ENCODE data around the gene GALNT10. TPM values are rescaled to one million over a fixed set of nuclear protein-coding genes. Genes with fewer than 3 reads are reported as not detected.

The GALNT10 gene
- total RNA-seq, 1 experiment from 2014 or later: 51.5 TPM

GRCh38 chr5:154320224-154321089 lies 129.9 kb downstream of the GALNT10 start:
- DNase-seq (ENCODE audit: low read depth): no peak

DNA sequence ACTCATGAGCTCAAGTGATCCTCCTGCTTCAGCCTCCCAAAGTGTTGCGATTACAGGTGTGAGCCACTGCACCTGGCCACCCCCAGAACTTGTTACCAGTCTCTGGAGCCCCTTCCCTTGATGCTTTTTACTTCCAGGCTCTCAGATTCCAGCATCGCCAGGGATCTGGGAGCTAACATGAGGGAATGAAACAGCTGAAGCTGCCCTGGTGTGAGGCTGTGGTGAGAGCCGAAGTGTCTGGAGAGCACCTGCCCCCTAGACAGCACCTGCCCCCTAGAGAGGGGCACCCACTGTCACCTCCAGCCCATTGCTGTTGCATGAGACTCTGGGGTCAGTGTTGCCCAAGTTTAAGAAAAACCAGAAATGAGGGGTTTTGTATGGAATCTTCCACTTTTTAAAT lies 131.0 kb downstream of the GALNT10 start:
- DNase-seq (ENCODE audit: low read depth): no peak

DNA sequence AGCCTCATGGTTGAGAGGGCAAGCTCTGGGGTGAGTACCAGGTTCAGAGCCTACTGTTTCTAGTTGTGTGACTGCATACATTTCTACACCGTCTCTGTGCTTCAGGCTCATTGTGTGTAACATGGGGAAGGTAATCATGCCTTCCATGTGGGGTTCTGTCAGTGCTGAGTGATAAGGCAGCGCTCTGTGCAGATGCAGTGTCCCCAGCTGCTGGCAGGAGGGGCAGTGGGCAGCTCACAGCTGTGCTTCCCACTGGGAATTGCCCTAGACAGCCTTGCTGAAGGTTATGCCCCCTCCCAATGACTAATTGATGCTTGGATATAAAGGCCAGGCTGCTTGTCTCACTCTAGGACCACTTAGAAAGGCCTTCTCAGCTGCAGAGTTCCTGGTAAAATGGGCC lies 133.5 kb downstream of the GALNT10 start:
- DNase-seq (ENCODE audit: low read depth): no peak

DNA sequence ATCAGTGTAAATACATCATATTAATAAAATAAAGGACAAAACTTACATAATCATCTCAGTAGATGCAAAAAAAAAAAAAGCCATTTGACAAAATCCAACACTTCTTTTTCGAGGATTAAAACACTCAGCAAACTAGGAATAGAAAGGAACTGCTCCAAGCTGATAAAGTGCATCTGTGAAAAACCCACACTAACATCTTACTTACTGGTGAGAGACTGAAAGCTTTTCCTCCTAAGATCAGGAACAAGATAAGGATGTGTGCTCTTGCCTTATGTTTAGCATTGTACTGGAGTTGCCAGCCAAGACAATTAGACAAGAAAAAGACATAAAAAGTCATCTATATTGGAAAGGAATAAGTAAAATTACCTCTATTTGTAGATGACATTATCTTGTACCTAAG lies 135.0 kb downstream of the GALNT10 start:
- DNase-seq (ENCODE audit: low read depth): no peak

DNA sequence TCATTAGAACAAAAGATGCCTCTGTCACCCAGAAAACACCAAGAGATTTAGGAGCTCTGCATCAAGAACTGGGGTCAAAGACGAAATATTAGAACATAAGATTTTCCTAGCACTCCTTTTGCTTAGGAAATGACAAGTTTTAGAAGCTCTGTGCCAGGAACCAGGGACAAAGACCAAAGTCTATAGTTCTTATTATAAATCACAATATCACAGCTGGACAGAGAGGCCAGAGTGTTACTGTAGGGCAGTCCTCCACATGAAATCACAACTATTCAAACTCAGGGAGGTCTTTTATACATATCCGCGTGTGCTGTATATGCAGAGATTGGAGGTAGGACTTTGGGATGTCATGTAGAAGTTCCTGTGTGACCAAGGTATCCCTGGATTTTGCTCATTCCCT lies 138.5 kb downstream of the GALNT10 start:
- DNase-seq (ENCODE audit: low read depth): no peak

GRCh38 chr5:154329519-154330040 lies 139.0 kb downstream of the GALNT10 start:
- no peak for DNase-seq (ENCODE audit: low read depth)

DNA sequence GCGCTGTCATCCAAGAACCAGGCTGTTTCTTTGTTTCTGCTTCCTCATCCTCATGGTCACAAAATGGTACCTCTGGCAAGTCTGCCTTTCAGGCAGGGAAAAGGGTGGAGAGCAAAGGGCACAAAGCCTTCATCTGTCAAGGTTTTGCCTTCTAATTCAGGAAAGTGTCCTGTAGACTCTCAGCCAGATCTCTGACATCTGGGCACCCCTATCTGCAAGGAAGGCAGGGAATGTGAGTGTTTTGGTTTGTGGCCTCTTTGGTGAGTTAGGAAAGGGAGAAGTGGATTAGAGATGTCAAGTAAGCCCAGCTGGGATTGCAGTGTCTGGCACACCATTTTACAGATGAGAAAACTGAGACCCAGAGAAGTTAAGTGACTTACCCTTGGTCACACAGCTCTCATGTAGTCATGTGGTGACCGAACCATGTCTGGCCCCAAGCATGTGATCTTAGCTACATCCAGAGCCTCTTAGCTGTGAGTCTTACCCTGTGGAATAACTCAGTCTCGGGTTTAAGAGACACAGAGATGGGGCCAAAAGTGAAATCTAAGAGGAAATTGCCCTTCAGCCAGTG lies 139.6 kb downstream of the GALNT10 start:
- no peak for DNase-seq (ENCODE audit: low read depth)

GRCh38 chr5:154331232-154331631 lies 140.7 kb downstream of the GALNT10 start:
- DNase-seq (ENCODE audit: low read depth): no peak

DNA sequence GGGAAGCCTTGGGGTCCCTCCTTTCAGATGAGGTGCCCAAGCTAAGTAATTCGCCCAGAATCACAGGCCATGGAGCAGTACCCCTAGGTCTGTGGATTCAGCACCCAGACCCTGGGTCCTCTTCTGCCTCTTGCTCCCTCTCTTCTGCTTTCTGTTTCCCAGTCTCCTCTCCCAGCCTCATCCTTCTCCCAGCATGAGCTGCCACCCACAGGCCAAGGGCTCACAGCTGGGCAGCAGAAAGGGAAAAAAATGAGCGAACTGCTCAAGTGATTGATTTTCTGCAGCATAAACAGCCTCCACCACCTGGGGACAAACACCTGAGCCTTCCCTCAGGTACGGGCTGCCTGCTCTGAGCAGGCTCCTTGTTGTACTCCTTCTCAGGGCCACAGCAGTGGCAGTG lies 141.4 kb downstream of the GALNT10 start:
- no peak for DNase-seq (ENCODE audit: low read depth)

DNA sequence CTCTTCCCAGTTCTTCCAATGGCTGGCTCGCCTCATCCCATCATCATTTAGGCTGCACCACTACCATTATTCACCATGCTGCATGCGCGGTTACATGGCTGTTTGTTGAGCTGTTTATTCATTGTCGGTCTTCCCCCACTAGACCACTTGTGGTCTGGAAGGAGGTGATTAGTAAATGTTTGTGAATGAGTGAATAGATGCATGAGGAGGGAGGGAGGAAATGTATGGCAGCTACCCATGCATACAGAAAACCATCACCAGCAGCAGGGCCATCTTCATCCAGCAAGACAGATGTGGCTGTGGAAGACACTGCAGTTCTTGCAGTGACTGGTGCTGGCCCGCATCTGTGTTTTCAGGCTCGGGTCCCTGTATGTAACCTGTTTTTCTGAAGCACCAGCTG lies 141.9 kb downstream of the GALNT10 start:
- DNase-seq (ENCODE audit: low read depth): no peak

DNA sequence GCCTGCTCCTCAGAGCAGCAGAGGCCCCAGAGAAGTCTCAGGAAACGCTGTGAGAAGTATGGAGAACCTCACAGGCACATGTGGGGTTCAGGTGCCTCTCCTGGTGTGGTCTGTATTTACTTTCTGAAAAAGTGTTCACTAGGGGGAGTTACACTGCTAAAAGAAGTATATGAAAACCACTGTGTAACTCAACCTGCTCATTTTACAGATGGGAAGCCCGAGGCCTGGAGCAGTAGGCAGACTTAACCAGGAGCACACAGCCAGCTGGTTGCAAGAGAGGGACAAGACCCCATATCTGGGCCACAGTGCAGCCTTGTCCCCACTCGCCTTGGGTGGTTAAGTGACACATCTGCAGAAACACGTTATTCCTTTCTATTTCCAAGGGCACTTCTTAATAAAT lies 142.5 kb downstream of the GALNT10 start:
- no peak for DNase-seq (ENCODE audit: low read depth)

DNA sequence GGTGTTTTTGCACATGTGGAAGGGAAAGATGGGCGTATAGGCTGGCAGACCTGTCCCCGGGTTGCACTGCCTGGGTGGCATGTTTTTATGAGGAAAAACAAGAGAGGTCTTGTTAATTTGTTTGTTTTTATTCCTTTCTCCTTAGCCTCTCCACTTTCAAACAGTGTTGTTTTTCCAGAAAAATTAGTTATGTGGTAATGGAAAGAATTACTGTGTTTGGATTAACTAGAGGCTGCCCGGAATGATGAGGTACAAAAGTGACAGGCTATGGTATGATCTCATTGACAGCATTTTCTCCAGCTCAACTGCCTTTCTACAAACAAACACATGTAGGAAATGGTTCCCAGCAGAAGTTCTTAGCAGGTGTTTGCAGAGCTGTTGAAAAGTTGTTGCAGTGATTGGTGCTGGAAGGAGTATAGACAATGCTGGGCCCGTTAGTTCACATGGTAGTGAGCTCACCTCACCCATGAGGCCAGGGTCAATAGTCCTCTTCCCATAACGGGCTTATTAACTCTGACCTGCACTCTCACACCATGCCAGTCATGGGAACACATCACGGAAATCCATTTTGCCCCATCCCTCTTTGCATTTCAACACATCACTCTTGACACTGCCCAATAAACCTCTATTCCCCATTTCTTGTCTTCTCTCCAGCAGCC lies 144.0 kb downstream of the GALNT10 start:
- DNase-seq (ENCODE audit: low read depth): no peak

GRCh38 chr5:154335065-154335448 lies 144.5 kb downstream of the GALNT10 start:
- no peak for DNase-seq (ENCODE audit: low read depth)

DNA sequence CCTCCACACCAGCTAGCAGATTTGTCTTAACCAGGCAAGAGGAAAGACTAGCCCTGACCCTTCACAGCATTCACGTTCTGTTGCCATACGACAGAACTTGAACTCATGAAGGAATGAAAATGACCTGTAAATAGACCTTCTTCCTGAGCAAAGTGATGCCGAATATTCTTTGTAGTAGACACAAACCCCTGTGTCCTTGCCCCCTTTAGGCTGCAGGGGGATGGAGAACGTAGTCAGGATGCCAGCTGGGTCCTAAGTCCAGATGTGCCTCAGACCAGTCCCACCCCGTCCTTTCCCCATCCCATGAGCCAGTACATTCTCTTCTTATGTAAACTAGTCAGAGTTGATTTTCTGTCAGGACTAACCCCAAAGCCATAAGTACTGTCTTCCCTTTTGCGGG lies 151.1 kb downstream of the GALNT10 start:
- no peak for DNase-seq (ENCODE audit: low read depth)

- DNase-seq (ENCODE audit: low read depth): no peak
Measured at GRCh38 chr5:154342211-154342610, 151.7 kb downstream of the GALNT10 start.

GRCh38 chr5:154342963-154343362 lies 152.4 kb downstream of the GALNT10 start:
- DNase-seq (ENCODE audit: low read depth): no peak

- no peak for DNase-seq (ENCODE audit: low read depth)
Measured at GRCh38 chr5:154344461-154344860, 153.9 kb downstream of the GALNT10 start.

GRCh38 chr5:154345255-154345952 lies 154.9 kb downstream of the GALNT10 start:
- DNase-seq (ENCODE audit: low read depth): no peak

DNA sequence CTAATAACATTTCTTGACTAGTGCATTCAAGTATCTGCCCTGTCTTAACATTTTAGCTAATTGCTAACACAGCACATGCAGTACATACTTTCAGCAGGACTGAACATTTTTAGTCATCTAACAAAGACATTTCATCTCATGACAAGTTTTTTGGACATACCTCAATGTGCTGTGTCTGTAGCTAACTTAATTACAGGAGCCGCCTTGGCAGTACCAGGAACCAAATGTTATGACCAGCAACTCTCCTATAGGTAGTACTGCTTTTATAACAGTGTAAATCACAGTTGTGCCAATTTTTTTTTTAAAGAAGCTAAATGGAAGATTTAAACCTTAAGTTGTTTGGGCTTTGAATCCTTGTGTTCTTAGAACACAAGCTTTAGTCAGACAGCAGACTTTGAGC lies 155.9 kb downstream of the GALNT10 start:
- DNase-seq (ENCODE audit: low read depth): no peak

DNA sequence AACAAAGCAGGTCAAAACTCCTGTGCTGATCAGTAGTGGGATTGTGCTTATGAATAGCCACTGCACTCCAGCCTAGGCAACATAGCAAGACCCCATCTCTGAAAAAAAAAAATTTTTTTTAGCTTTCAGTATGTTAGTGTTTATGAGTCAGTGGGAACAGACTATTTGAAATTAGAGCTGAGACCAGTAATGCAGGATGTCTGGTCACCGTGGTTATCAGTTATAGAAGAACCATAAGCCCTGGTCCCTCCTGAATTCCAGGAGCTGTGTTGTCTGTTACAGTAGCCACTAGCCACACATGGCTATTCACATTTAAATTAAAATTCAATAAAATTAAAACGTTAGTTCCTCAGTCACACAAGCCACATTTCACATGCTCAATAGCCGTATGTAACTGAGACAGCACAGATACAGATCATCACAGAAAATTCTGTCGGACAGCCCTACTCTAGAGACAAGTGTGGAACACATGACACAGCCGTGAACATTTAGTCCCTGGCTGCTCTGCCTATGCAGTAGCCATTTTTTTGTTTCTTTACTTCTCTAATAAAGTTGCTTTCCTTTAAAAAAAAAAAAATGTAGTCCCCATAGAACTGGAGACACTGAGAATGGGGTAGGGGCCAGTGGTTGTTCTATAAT lies 159.2 kb downstream of the GALNT10 start:
- DNase-seq (ENCODE audit: low read depth): peak; percentile 71

- DNase-seq (ENCODE audit: low read depth): no peak
Measured at GRCh38 chr5:154351141-154351540, 160.6 kb downstream of the GALNT10 start.
